VCaP (cell line): ENCODE results near the gene MACROD2.

Experiments
- H3K27ac ChIP-seq: fragments of 450-650 bp; 2 replicates; pipeline ENCODE4 v1.5.1; 2017
- TF ChIP-seq, protein P1 (sequence below): fragments of 450-650 bp; conservative IDR thresholded peaks from 2 replicates; pipeline ENCODE4 v1.5.1; 2017; ENCODE audit warnings: mild to moderate bottlenecking, moderate library complexity

Gene MACROD2

GRCh38 chr20:16017656-16018055, 2022.3 kb downstream of the MACROD2 start:
- TF ChIP-seq, protein P1, sequence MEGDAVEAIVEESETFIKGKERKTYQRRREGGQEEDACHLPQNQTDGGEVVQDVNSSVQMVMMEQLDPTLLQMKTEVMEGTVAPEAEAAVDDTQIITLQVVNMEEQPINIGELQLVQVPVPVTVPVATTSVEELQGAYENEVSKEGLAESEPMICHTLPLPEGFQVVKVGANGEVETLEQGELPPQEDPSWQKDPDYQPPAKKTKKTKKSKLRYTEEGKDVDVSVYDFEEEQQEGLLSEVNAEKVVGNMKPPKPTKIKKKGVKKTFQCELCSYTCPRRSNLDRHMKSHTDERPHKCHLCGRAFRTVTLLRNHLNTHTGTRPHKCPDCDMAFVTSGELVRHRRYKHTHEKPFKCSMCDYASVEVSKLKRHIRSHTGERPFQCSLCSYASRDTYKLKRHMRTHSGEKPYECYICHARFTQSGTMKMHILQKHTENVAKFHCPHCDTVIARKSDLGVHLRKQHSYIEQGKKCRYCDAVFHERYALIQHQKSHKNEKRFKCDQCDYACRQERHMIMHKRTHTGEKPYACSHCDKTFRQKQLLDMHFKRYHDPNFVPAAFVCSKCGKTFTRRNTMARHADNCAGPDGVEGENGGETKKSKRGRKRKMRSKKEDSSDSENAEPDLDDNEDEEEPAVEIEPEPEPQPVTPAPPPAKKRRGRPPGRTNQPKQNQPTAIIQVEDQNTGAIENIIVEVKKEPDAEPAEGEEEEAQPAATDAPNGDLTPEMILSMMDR = no peak
- no peak overlapping the region for H3K27ac ChIP-seq

GRCh38 chr20:16018881-16019280, 2023.6 kb downstream of the MACROD2 start:
- H3K27ac ChIP-seq = no peak overlapping the region
- TF ChIP-seq, protein P1 = no peak

- TF ChIP-seq, protein P1 = no peak
- H3K27ac ChIP-seq = no peak overlapping the region
These were observed 2025.7 kb downstream of the MACROD2 start for GRCh38 chr20:16020971-16021370.

DNA sequence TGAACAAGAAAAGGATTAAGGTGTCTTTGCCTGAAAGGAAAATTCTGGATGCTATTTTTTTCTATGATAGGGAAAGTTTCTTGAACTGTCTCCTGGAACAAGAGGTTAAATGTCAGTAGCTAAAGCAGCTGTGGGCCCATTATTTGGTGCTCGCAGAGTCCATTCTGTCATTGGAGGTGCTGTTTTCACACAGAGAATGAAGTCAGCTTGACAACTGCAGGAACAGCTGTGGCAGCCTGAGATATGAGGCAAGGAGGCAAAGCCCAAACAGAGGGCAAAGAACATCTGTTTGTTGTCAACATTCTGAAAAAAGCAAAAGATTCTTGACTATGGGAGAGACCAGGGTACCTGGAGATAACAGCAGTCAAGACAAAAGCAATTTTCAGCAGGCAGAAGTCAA, 2029.8 kb downstream of the MACROD2 start:
- TF ChIP-seq, protein P1 = no peak
- no peak overlapping the region for H3K27ac ChIP-seq

GRCh38 chr20:16027686-16028085, 2032.4 kb downstream of the MACROD2 start:
- TF ChIP-seq, protein P1 = no peak
- no peak overlapping the region for H3K27ac ChIP-seq

DNA sequence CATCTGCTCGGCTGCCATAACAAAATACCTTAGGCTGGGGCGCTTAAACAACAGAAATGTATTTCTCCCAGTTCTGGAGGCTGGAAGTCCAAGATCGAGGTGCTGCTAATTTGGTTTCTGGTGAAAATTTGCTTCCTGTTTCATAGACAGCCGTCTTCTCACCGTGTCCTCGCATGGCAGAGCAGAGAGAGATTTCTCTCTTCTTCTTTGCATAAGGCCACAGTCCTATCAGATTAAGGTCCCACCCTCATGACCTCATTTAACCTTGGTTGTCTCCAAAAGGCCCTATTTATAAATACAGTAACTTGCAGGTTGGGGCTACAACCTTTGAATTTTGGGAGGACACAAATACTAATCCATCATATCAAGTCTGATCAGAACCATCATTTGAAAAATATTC, 2033.6 kb downstream of the MACROD2 start:
- TF ChIP-seq, protein P1 = no peak
- H3K27ac ChIP-seq = no peak overlapping the region

DNA sequence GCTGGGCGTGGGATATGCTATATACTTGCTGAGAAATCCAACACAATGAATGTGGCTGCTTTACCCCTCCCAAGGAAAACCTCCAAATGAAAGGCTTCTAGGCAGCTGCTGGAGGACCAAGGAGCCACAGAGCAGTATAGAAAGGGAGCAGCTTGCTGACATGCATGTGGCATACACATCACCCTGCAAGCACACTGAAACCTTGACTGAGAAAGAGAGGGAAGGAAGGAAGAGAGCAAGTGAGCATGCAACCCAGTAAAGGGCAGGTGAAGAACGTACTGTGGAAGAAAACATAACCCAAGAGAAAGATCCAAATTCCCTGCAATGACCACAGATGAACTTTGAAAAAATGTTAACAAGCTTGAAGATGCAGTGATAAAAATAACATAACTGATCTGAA, 2034.9 kb downstream of the MACROD2 start:
- TF ChIP-seq, protein P1 = no peak
- no peak overlapping the region for H3K27ac ChIP-seq

GRCh38 chr20:16035576-16035975, 2040.3 kb downstream of the MACROD2 start:
- TF ChIP-seq, protein P1 = no peak
- H3K27ac ChIP-seq = no peak overlapping the region
